Astrocyte of the cerebellum (primary cell): ENCODE results near the gene SLC52A1.
"Not testable (repeated sequence)": the region's sequence is repeated elsewhere in the genome, so short reads cannot be mapped to it uniquely, and the experiment has no call there.

Source experiments
- DNase-seq: peaks from one replicate; pipeline ENCODE4 v3.0.0-alpha.2; 2011; ENCODE audit warnings: low read depth
- H3K4me3 ChIP-seq: 2 replicates; pipeline ENCODE4 v1.5.1; 2011; ENCODE audit warnings: mild to moderate bottlenecking, low read depth, low read length, moderate library complexity
- in situ Hi-C: cut with HindIII; loops from 2 replicates; pipeline ENCODE4 v1.10.0; 2017; ENCODE audit warnings: low sequenced_read_pairs
- TF ChIP-seq, protein P1 (sequence below): IDR thresholded peaks from 2 replicates; pipeline ENCODE4 v1.5.1; 2012; ENCODE audit warnings: low read length, low read depth, moderate library complexity, mild to moderate bottlenecking; ENCODE audit errors: missing control alignments

SLC52A1 gene

DNA sequence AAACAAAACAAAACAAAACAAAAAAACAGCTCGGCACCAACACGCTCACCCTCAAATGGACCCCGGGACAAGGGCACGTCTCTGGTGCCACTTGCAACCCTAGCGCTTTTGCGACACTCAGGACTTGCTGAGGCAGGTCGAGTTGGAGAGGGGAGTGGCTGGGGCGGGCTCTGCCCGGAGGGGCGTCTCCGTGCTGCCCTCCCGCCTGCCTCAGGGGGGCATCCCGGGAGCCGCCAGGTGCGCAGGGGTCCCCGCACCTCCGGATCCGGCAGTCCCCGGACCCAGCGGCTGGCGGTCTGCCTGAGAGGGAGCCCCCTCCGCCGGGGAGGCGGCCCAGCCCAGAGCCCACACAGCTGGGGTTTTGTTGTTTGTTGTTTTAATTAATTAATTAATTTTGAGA, at the start of gene SLC52A1:
Gene SLC52A1, minus strand, starts transcription at position 112 of the 400 bp plus-strand sequence. CDS start 820 bp downstream, outside the sequence.
- H3K4me3 ChIP-seq: peak within 1 kb of the TSS; percentile 18
- TF ChIP-seq, protein P1, sequence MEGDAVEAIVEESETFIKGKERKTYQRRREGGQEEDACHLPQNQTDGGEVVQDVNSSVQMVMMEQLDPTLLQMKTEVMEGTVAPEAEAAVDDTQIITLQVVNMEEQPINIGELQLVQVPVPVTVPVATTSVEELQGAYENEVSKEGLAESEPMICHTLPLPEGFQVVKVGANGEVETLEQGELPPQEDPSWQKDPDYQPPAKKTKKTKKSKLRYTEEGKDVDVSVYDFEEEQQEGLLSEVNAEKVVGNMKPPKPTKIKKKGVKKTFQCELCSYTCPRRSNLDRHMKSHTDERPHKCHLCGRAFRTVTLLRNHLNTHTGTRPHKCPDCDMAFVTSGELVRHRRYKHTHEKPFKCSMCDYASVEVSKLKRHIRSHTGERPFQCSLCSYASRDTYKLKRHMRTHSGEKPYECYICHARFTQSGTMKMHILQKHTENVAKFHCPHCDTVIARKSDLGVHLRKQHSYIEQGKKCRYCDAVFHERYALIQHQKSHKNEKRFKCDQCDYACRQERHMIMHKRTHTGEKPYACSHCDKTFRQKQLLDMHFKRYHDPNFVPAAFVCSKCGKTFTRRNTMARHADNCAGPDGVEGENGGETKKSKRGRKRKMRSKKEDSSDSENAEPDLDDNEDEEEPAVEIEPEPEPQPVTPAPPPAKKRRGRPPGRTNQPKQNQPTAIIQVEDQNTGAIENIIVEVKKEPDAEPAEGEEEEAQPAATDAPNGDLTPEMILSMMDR: no peak
- no peak for DNase-seq
- in situ Hi-C loops: no loop called here

GRCh38 chr17:5080591-5080990, 45.4 kb upstream of the SLC52A1 start:
- TF ChIP-seq, protein P1: no peak
- no peak overlapping the region for H3K4me3 ChIP-seq
- in situ Hi-C loops: no loop called here
- DNase-seq: no peak

DNA sequence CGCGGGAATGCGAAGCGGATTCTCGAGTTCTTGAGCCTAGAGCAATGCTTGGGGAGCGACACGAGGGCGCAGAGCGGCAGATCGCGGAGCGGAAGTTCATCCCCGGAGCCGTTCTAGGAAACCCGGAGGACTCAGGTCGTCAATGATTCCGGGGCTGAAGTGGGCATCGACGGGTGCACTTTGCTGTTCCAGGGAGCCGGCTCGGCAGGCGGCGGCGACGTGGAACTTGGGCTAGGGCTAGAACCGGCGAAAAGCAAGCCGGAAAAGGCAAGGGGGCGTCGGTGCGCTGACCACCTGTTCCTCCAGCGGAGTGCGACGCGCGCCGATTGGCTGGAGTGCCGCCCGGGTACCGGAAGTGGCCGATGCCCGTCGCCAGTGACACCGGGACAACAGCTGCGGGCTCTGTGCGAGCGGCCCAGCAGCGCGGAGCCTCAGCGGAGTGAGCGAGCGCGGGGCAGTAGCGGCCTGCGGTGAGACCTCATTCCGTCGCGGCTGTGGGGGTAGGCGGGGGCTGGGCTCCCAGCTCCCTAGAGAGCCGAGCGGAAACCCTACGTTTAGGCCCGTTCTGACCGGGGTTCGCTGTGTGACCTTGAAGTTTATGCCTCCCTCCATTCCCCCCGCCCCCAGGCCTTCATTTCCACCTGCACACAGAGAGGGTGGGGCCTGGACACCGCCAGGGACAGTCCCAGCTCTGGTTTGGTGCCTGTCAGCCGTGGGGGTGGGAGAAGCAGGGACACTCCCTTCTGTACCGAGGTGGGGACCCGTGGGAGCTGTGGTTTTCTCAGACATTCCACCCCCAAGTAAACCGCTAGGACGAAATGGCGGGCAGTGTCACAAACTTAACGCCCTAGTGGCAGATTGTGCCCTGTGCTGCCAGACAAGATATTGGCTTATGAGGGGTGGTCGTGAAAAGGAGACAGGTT, 43.1 kb upstream of the SLC52A1 start, which contains the start of gene ZFP3:
Gene ZFP3, plus strand, starts transcription at position 362 of the 923 bp plus-strand sequence. CDS start 13,038 bp downstream, outside the sequence.
- TF ChIP-seq, protein P1: no peak

GRCh38 chr17:5077781-5078105, 42.5 kb upstream of the SLC52A1 start:
- no peak for DNase-seq
- peak overlapping the region; percentile 62 for H3K4me3 ChIP-seq
- TF ChIP-seq, protein P1: no peak
- in situ Hi-C loops: no loop called here

More for the DNA sequence above, 43.1 kb upstream of the SLC52A1 start, which contains the start of gene ZFP3:
- in situ Hi-C loops: no loop called here
- peak within 1 kb of the TSS; percentile 62 for H3K4me3 ChIP-seq
- DNase-seq: peak; percentile 26

DNA sequence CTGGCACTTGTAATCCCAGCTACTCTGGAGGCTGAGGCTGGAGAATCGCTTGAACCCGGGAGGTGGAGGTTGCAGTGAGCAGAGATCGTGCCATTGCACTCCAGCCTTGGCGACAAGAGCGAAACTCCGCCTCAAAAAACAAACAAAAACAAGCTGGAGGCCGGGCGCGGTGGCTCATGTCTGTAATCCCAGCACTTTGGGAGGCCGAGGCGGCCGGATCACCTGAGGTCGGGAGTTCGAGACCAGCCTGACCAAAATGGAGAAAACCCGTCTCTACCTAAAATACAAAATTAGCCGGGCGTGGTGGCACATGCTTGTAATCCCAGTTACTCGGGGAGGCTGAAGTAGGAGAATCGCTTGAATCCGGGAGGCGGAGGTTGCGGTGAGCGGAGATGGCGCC, 42.0 kb upstream of the SLC52A1 start:
- in situ Hi-C loops, H3K4me3 ChIP-seq, DNase-seq: not testable (repeated sequence)

GRCh38 chr17:5075472-5075871, 40.2 kb upstream of the SLC52A1 start:
- in situ Hi-C loops, H3K4me3 ChIP-seq, DNase-seq: not testable (repeated sequence)

DNA sequence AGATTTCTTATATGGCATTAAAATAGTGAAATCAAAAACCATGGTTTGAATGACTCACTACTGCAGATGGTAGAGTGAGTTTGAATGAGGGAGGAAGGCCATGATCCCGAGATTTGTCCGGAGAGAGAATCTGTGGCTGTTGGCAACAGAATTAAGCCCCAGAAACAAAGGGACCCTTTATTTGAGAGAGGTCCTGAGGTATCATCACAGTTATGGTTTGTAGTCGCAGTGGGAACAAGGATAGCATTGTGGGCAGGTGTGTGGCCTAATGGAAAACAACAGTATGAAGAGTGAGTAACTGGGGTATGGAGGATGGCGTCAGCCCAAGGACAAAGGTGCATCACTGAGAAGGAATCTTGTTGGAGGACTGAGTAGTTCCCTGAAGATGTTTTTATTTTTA, 34.5 kb upstream of the SLC52A1 start:
- DNase-seq: no peak
- in situ Hi-C loops: no loop called here
- H3K4me3 ChIP-seq: no peak overlapping the region
- TF ChIP-seq, protein P1: no peak
